ENCODE data around the gene AMFR.

AMFR gene

DNA sequence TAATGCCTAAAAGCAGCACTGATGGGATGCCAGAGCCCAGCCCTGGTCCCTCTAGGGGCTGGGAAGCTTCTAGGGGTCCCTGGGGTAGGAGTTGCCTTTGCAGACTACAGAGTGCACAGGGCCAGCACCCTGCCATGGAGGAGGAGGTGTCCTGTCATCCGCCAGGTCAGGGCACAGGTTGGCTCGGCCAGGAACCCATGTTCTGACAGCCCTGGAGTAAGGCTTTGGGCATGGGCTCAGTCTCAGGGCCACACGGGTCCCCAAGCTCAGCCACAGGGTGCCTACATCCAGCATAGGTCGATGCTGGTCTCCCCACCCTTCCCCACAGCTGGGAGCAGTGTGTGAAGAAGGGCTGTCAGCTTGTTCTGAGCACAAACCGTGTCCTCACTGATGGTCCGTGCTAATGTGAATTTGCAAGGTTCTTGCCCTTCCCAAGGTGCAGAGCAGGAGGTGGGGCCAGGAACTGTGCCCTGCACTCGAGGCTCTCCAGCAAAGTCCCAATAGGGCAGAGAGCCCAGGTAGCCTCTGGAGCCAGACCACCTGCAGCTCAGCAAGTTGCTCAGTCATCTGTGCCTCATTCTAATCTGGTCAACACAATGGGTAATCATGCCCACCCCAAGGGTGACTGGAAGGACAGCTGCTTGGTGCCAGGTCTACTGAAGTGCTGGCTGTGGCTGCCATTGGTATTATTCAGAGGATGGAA lies 72.8 kb downstream of the AMFR start:
- H3K27ac ChIP-seq (ENCODE audit: low read depth, low read length, poor library complexity, severe bottlenecking): no peak overlapping the region
- H2AFZ ChIP-seq (ENCODE audit: low read length): no peak overlapping the region
- no peaks in the 10 kb centered on the region for H3F3A ChIP-seq (ENCODE audit: insufficient read depth, low read length)
- H3K4me3 ChIP-seq (ENCODE audit: low read depth, low read length, poor library complexity, severe bottlenecking): no peak overlapping the region
- no peak overlapping the region for H3K4me2 ChIP-seq (ENCODE audit: low read length)
- peaks cover 17% of the 10 kb centered on the region for H3K4me1 ChIP-seq (ENCODE audit: insufficient read depth, low read length, severe bottlenecking)
- H3K36me3 ChIP-seq (ENCODE audit: insufficient read depth, low read length): no peaks in the 10 kb centered on the region
- no peak overlapping the region for H3K9ac ChIP-seq (ENCODE audit: low read length)
- no peaks in the 10 kb centered on the region for H3K9me2 ChIP-seq (ENCODE audit: low read depth, low read length)
- no peaks in the 10 kb centered on the region for H3K79me2 ChIP-seq (ENCODE audit: insufficient read depth, low read length)
- H4K20me1 ChIP-seq (ENCODE audit: insufficient read depth, low read length): no peaks in the 10 kb centered on the region
- peaks cover 3% of the 10 kb centered on the region; the same call in 1 of the 2 replicates for H3K27me3 ChIP-seq (ENCODE audit: insufficient read depth, low read length)
- TF ChIP-seq EZH2 (IDR thresholded peaks at IDR 0.05; ENCODE audit: borderline replicate concordance, low read length): no peak
- TF ChIP-seq, protein P1, sequence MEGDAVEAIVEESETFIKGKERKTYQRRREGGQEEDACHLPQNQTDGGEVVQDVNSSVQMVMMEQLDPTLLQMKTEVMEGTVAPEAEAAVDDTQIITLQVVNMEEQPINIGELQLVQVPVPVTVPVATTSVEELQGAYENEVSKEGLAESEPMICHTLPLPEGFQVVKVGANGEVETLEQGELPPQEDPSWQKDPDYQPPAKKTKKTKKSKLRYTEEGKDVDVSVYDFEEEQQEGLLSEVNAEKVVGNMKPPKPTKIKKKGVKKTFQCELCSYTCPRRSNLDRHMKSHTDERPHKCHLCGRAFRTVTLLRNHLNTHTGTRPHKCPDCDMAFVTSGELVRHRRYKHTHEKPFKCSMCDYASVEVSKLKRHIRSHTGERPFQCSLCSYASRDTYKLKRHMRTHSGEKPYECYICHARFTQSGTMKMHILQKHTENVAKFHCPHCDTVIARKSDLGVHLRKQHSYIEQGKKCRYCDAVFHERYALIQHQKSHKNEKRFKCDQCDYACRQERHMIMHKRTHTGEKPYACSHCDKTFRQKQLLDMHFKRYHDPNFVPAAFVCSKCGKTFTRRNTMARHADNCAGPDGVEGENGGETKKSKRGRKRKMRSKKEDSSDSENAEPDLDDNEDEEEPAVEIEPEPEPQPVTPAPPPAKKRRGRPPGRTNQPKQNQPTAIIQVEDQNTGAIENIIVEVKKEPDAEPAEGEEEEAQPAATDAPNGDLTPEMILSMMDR (IDR thresholded peaks at IDR 0.05; ENCODE audit: low read length): no peak
- no peaks in the 10 kb centered on the region for H3K9me3 ChIP-seq (ENCODE audit: low read length)

DNA sequence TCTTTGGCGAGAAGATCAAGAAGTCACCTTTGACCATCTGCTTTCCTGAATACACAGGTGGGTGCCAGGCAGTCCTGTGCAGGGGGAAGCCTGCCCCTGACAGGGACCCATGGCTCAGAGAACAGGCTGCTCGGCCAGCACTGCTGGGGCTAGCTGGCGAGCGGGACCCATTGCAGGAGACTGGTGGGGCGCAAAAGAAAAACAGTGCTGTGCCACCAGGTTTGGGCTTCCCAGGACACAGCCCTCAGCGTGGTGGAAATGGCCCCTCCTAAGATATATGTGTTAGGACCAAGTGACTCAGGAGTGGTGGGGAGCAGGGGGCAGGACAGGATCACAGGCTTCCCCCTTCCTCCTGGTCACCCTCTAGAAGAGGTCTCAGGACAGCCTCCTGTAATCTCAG lies 73.9 kb downstream of the AMFR start:
- Histone ChIP-seq H3K4me1 (ENCODE audit: insufficient read depth, low read length, severe bottlenecking) (peaks cover 7% of the 10 kb centered on the region), H3K9ac (ENCODE audit: low read length) (no peak overlapping the region), H3K79me2 (ENCODE audit: insufficient read depth, low read length) (no peaks in the 10 kb centered on the region), H3F3A (ENCODE audit: insufficient read depth, low read length) (no peaks in the 10 kb centered on the region), H3K36me3 (ENCODE audit: insufficient read depth, low read length) (no peaks in the 10 kb centered on the region), H3K27me3 (ENCODE audit: insufficient read depth, low read length) (peaks cover 3% of the 10 kb centered on the region; the same call in 1 of the 2 replicates), H2AFZ (ENCODE audit: low read length) (no peak overlapping the region), H3K9me2 (ENCODE audit: low read depth, low read length) (no peaks in the 10 kb centered on the region), H4K20me1 (ENCODE audit: insufficient read depth, low read length) (no peaks in the 10 kb centered on the region), H3K4me2 (ENCODE audit: low read length) (no peak overlapping the region), H3K9me3 (ENCODE audit: low read length) (no peaks in the 10 kb centered on the region), H3K27ac (ENCODE audit: low read depth, low read length, poor library complexity, severe bottlenecking) (no peak overlapping the region), H3K4me3 (ENCODE audit: low read depth, low read length, poor library complexity, severe bottlenecking) (no peak overlapping the region)
- no peak for TF ChIP-seq EZH2 (IDR thresholded peaks at IDR 0.05; ENCODE audit: borderline replicate concordance, low read length)
- TF ChIP-seq, protein P1 (IDR thresholded peaks at IDR 0.05; ENCODE audit: low read length): no peak

DNA sequence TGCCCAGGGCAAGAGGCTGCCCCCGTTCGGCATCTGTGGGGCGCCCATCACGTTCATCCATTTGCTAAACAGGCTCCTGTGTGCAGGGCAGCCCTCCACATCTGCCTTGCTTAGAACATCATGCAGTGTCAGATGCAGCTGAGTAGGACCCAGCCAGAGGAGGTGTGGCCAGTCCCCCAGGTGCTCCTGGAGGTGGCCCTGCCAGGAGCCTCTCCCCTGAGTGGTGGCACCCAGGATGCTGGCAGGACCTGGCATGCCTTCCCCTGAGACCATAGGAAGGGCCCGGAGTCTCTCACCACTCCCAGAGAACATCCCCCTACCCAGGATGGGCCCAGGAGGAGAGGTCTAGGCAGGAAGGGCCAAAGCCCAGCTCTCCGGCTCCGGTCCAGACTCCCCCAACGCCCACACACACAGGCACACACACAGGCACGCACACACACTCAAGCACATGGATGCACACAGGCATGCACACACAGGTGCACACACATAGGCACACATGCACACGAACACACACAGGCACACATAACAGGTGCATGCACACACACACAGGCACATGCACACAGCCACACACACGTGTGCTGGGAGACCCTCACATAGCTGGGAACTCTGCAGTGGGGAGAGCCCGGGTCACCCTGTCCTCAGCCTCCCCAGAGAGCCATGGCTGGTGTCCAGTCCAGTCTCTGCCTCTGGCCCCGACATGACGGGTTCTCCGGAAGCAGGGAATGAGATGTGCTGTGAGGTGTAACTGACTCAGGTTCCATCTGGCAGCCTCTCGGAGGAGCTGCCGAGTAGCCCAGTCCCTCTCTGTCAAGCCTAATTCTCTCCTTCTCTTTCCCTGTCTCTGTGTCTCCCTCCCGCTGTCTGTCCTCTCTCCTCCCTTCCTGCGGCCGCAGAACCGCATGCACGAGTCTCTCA lies 74.6 kb downstream of the AMFR start:
- no peaks in the 10 kb centered on the region for H3K36me3 ChIP-seq (ENCODE audit: insufficient read depth, low read length)
- H3K4me1 ChIP-seq (ENCODE audit: insufficient read depth, low read length, severe bottlenecking): no peaks in the 10 kb centered on the region
- no peak overlapping the region for H3K4me3 ChIP-seq (ENCODE audit: low read depth, low read length, poor library complexity, severe bottlenecking)
- H3K9me3 ChIP-seq (ENCODE audit: low read length): no peaks in the 10 kb centered on the region
- no peak overlapping the region for H3K27ac ChIP-seq (ENCODE audit: low read depth, low read length, poor library complexity, severe bottlenecking)
- H3K9ac ChIP-seq (ENCODE audit: low read length): no peak overlapping the region
- H4K20me1 ChIP-seq (ENCODE audit: insufficient read depth, low read length): no peaks in the 10 kb centered on the region
- peaks cover 3% of the 10 kb centered on the region; the same call in 1 of the 2 replicates for H3K27me3 ChIP-seq (ENCODE audit: insufficient read depth, low read length)
- TF ChIP-seq, protein P1 (IDR thresholded peaks at IDR 0.05; ENCODE audit: low read length): no peak
- TF ChIP-seq EZH2 (IDR thresholded peaks at IDR 0.05; ENCODE audit: borderline replicate concordance, low read length): no peak
- H3K9me2 ChIP-seq (ENCODE audit: low read depth, low read length): no peaks in the 10 kb centered on the region
- no peaks in the 10 kb centered on the region for H3F3A ChIP-seq (ENCODE audit: insufficient read depth, low read length)
- no peak overlapping the region for H3K4me2 ChIP-seq (ENCODE audit: low read length)
- no peak overlapping the region for H2AFZ ChIP-seq (ENCODE audit: low read length)
- H3K79me2 ChIP-seq (ENCODE audit: insufficient read depth, low read length): no peaks in the 10 kb centered on the region
